NCI-H2227 (cell line): ENCODE data around the gene HOXA13.
A peak's percentile ranks its signal among the peaks of the same experiment; 100 is the strongest.

Experiments used
- DNase-seq: peaks from one replicate; lab custom pipeline; 2025; ENCODE audit not compliant: unreplicated experiment; lab: John Stamatoyannopoulos, UW

Gene HOXA13

GRCh38 chr7:27182861-27183681 is 16.8 kb downstream of the HOXA13 start:
- no peak for DNase-seq

DNA sequence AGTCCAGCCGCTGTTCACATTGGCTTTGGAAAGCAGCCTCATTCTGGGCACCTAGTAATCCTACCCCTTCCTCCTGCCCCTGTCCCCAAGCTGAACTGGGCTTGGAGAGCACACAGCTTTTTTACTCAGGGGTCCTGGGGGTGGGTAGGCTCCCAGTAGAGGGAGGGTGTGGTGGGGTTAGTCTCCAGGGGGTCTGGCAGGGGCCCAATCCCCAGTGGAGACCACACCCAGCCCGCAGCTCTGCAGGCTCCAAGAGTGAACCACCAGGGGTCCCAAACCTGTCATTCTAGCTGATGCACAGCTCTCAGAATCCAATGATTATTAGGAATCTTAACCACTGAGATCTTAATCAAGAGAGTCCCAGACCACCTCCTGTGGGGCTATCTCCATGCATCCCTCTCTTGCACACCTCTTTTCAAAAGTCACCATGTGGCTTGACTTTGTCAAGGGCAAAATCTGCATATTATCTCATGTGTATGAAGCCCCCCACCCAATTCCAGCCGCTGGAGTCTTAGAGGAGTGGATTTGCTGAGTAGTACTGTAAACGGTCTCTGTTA is 17.5 kb downstream of the HOXA13 start:
- DNase-seq: no peak

DNA sequence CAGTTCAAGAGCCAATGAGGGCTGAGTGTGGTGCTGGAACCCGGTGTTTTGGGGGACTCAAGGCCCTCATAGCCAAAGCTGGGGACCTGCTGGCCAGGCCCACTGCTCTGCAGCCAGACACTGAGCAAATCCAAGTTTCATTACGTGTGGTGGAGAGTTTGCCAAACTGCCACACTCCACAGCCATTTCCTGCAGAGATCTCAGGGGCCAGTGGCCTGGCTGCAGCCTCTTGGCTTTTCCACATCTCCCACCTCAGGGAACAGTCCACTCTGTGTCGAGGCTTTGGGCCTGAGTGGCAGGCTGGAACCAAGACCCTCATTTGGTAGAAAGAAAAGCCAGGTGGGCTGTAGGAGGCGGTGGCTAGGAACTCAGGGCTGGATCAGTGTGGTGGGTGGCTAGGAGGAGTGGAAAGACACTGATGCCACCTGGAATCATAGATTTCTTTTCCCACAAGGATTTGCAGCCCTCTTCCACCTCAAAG is 18.1 kb downstream of the HOXA13 start:
- DNase-seq: no peak

GRCh38 chr7:27180431-27181420 is 19.2 kb downstream of the HOXA13 start:
- no peak for DNase-seq

DNA sequence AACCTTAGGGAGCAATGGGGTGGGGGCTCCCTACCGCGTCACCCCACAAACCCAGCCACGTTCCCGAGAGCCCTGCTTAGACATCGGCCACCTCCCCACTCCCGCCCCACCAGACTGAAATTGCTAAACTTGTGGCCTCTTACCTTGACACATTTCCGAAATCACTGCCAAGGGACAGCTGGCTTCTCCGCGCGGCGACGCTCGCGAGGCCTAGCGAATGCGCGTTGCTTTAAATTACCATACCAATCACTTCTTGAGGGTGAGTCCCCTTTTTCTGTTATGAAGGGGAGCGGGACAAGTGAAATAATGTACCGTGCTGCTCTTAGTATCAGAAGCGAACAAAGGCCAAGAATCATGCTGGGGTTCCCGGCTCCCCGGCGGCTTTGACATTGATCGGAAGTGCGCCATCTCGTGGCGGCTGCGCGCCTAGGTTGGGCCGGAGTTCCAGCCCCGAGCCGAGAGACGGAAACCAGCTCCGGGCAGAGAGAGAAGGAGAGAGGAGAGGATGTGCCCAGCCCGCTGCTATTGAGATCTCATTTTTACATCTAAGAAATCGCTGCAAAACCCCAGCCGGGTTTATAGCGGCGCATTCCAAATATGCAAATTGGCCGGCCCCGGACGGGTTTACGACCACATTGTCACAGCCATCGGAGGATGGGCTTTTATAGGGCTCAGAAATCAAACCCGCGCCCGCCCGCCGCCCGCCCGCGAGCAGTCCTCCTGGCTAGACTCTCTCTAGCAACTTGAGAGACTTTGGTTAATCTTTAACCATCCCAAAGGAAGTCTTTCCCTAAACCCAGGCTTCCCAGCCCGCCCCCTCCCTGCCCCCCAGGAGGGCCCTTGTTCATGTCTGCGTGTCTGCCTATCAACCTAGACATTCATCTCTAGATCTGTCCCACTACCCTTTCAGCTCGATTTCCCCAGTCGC is 20.1 kb downstream of the HOXA13 start:
- DNase-seq: peak; percentile 13

GRCh38 chr7:27179030-27179429 is 20.9 kb downstream of the HOXA13 start:
- DNase-seq: no peak

- no peak for DNase-seq
Observed at GRCh38 chr7:27178366-27178765, 21.5 kb downstream of the HOXA13 start.

DNA sequence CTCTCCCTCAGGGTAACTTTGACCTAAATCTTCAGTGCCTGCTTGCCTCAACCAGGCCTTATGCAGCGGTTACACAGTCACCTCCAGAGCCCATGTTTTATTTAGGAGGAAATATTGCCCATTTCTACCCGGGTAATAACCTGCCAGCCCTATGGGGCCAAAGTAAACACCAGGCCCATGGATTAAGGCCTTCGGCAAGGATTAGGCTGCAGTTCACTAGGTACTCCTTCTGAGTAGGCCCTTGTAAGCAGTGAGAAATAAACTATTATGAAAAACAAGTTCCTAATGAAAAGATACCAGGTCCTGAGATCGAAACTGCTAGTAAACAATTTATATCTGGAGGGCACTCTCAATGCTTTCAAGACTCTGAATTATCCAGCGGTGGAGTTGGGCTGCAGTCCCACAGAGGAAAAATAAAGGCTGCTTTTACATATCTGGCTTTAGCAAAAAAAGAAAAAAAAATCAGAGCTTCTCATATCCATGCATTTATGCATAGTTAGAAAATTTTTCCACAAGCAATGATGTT is 22.0 kb downstream of the HOXA13 start:
- DNase-seq: no peak

DNA sequence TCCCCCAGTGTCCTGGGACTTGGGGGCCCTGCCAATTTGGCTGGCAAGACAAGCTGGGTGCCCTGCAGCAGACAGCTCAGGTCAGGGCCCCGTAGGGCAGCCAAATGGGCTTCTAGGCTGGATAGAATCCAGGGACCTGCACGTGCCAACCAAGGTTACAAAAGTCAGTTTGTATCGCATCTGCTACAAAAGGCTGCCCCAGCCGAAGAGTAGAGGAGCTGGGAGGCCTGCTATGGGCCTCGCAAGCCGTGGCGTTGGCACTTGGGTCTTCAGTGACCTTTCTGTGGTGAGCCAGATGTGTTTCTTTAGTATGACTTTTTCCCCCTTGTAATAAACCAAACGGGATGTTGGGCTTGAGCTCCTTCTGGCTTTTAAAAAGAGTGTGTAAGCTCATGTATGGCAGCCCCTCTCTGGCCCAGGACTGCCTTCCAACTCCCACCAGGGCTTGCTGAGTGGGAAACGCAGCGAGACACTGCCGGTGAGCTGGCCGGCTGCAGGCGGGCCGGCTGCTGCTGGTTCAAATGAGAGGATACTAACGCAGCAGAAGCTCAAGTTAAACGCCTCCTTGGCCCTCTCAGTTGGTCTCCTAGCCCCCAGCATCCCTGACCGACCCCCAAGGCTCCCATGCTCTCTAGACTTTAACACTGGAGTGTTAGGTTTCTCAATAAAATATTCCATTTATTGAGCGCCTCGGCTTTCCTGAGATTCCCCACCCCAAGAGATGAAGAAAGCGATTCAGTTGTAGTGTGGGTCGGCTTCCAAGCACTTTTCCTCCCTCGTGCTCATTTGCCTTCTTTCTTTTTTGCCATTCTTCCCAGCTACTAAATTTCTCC is 22.7 kb downstream of the HOXA13 start:
- DNase-seq: no peak

- no peak for DNase-seq
Observed at GRCh38 chr7:27176524-27176845, 23.4 kb downstream of the HOXA13 start.

DNA sequence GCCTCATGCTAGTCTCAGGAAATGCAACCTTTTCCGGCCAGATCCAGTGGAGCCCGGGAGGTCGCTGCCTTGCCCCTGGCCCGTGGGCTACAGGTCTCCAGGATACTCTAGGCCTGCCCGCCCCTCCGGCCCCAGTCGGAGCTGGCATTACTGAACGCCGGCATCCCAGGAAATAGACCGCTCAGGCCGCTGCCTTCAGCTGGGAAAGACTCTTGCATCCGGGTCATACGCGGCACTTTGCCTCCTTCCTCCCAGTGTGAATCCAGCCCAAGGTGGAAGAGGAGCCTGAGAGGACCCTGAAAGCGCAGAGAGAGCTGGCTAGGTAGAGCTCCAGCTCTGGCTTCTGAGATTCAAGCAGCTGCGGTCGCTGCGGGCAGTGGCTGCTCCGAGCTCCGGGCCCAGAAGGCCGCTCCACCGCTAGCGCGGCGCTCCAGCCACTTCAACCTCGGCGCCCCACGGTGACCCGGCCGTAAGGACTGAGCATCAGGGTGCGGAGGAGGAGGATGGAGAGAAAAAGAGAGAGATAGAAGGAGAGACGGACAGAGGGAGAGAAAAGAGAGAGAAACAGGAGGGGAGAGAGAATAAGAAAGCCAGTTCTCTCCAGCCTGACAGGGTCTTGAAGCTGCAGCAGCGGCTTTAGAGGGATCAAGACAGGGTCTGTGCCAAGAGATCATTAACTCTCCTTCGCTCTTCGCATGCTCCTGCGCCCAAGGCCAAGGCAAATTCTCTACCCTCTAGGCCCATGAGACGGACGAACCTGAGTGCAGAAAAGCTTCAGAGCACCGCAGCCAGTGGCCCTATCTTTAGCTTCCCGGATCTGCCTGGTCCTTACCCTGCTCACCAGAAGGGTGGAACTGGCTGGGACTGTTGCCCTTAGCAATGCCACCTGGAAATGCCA is 24.0 kb downstream of the HOXA13 start:
- no peak for DNase-seq

DNA sequence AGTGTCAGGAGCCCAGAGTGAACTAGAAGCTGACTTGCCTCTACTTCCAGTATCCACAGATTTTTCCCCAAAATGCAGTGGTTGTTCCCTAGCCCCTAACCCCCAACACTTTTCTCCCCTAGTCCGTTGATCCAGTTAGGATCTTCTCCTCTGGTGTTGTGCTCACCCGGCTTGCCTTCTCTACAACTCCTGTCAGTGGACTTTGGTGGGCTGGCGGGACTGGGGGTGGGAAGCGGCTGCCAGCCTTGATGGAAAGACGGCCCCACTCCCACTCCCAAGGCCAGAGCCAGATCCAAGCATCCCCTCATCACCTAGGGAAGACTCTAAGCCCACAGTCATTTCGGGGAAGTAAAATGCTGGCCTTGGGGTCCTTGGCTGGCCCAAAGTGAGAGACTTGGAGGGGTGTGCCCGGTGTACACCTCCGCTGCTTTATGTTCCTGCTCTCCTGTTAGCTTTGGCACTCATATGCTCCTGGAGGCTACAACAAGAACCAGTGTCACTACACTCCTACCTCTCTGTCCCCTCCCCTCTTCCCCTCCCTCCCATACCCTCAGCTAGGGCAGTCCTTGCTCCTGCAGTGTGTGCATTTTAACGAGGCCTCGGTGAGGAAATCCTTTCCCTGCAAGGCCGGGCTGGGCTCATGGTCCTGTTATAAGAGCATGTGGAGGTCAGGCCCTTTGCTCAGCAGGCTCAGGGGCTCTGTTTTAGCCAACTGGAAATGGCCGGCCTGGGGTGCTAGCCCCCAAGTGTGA is 24.8 kb downstream of the HOXA13 start:
- DNase-seq: no peak

- no peak for DNase-seq
Observed at GRCh38 chr7:27173956-27174873, 25.7 kb downstream of the HOXA13 start, which contains the start of gene HOXA10. Gene HOXA10, minus strand, starts transcription at chr7:27174320. Its CDS starts 14 bp downstream, at chr7:27174306.

GRCh38 chr7:27173511-27173955 is 26.4 kb downstream of the HOXA13 start:
- DNase-seq: no peak

DNA sequence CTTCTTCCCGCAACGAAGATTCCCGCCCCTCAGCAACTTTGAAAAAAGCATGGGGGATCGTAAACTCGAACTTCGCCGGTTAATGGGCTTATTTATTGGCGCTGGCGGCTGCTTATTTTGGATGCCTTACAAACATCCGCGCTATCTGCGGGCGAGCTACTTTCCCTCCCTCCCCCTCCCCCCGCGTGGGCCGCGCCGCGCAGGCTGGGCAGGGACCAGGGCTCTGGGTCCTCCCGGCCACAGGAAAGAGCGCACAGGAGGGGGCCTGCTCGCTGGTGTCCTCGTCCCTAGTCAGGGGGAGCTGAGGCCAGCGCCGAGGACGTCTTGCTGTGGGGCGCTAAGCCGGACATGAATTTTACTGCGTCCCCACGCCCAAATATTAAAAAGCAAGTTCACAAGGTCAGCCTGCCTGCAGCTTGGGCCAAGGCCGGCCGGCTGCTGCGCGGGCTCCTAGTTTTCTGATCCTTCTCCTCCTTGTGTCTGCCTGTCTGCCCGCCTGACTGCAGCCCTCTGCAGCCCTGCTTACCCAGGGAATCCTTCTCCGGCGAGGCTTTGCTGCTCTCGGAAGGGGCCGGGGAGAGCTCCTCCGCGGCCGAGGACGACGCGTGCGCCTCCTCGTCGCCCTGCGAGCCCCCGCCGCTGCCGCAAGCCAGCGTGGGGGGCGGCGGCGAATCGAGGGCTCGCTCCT is 26.9 kb downstream of the HOXA13 start:
- DNase-seq: no peak

- DNase-seq: no peak
Observed at GRCh38 chr7:27172315-27172774, 27.5 kb downstream of the HOXA13 start.
